ENCODE results near the gene ZFAND5. TPM values are rescaled to one million over a fixed set of nuclear protein-coding genes. Genes with fewer than 3 reads are reported as not detected.
A peak's percentile ranks its signal among the peaks of the same experiment; 100 is the strongest.

The ZFAND5 gene
- total and polyA plus RNA-seq, 4 donors: 45.6 to 119 (median 61.9) TPM

DNA sequence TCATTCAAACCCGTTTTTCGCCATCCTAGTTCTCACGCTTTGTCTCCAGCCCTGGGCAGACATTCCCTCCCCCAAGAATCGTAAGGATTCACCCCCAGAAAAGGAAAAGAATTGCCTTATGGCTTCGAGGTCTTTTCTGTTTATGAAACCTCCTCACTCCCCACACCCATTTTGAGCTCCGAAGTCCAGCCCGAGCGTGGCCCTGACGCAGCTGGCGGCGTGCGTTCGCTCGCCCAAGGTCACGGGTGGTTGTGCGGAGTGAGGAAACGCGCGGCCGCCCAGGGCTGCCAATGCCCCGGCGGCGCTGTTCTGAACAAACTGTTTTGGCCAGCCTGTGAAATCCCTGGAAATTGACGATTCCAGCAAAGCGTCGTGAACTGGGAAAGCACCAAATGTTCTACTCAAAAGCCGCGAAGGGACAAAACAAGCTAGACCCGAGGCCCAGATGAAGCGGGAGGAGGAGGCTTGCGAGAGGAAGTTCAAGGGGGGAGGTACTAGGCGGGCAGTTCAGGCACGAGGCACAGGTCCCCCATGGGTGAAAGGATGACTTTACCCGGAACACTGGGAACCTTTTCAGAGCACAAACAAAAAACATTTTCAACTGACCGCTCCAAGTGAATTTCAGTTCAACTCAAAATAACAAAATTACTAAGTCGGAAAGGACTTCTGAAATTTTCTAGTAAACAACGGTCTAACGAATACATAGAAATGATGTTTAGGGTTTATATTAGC is 683 bp upstream of the ZFAND5 start (continued):
- TF ChIP-seq, protein P1, sequence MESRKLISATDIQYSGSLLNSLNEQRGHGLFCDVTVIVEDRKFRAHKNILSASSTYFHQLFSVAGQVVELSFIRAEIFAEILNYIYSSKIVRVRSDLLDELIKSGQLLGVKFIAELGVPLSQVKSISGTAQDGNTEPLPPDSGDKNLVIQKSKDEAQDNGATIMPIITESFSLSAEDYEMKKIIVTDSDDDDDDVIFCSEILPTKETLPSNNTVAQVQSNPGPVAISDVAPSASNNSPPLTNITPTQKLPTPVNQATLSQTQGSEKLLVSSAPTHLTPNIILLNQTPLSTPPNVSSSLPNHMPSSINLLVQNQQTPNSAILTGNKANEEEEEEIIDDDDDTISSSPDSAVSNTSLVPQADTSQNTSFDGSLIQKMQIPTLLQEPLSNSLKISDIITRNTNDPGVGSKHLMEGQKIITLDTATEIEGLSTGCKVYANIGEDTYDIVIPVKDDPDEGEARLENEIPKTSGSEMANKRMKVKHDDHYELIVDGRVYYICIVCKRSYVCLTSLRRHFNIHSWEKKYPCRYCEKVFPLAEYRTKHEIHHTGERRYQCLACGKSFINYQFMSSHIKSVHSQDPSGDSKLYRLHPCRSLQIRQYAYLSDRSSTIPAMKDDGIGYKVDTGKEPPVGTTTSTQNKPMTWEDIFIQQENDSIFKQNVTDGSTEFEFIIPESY (IDR thresholded peaks at IDR 0.05): peak; percentile 45
- TF ChIP-seq CTCF (IDR thresholded peaks at IDR 0.05; ENCODE audit: low read depth, low read length, missing input control): peak; percentile 7

- DNase-seq (ENCODE audit: low spot score): peak; percentile 75
- TF ChIP-seq RAD21 (IDR thresholded peaks at IDR 0.05): no peak
- no peak for TF ChIP-seq ATF3 (IDR thresholded peaks at IDR 0.05)
- no peak for TF ChIP-seq NR2F2 (IDR thresholded peaks at IDR 0.05)
- no peak for TF ChIP-seq FOXA2 (IDR thresholded peaks at IDR 0.05)
- TF ChIP-seq CTCF (IDR thresholded peaks at IDR 0.05; ENCODE audit: low read depth, low read length, missing input control): no peak
- no peak for TF ChIP-seq GABPA (IDR thresholded peaks at IDR 0.05 in 1 of 2, conservative IDR thresholded peaks at IDR 0.05 in 1 of 2)
- TF ChIP-seq HNF4A (conservative IDR thresholded peaks at IDR 0.05): no peak
- no peak for TF ChIP-seq SP1 (IDR thresholded peaks at IDR 0.05)
- no peak for TF ChIP-seq FOXA1 (IDR thresholded peaks at IDR 0.05)
- no peak for TF ChIP-seq MAX (IDR thresholded peaks at IDR 0.05)
- H3K4me3 ChIP-seq (ENCODE audit: low read depth in 1 of 3, low read length in 3 of 3): peak overlapping the region; percentile 87 to 99 (median 90)
Measured at GRCh38 chr9:72363908-72364678, 915 bp downstream of the ZFAND5 start.

More at GRCh38 chr9:72363908-72364678, 915 bp downstream of the ZFAND5 start:
- Histone ChIP-seq H3K36me3 (ENCODE audit: control insufficient read depth in 4 of 4, insufficient read depth in 3 of 4, low read depth in 1 of 4, low read length in 3 of 4) (peaks cover 0 to 19% (median 7%) of the 10 kb centered on the region in 4 donors), H3K9me3 (ENCODE audit: control insufficient read depth in 4 of 4, low read length in 3 of 4) (no peaks in the 10 kb centered on the region), H3K27me3 (ENCODE audit: control insufficient read depth in 4 of 4, insufficient read depth in 4 of 4, low read length in 3 of 4) (no peaks in the 10 kb centered on the region), H3K9ac (ENCODE audit: low read depth in 1 of 2, low read length in 2 of 2) (peak overlapping the region; percentile 90 to 98), H3K27ac (ENCODE audit: low read depth in 1 of 2, low read length in 2 of 2) (peak overlapping the region; percentile 98 to 99), H3K4me1 (ENCODE audit: control insufficient read depth in 4 of 4, insufficient read depth in 4 of 4, low read length in 3 of 4) (peaks cover 2 to 33% (median 18%) of the 10 kb centered on the region in 4 donors)
- WGBS: under 1% methylated on average over 73 of the region's 73 CpGs

All from liver (tissue), 9 donors.